Activated CD4-positive, alpha-beta T cell treated with anti-CD3 and anti-CD28 coated beads, Interleukin-2, amount 50 U/mL, for 24 hours (primary cell): Measurements from ENCODE around the gene TSPAN11.
"Not testable (repeated sequence)": the region's sequence is repeated elsewhere in the genome, so short reads cannot be mapped to it uniquely, and the experiment has no call there.

Experiments used
- DNase-seq, 2 donors: peaks; one replicate each; pipeline ENCODE4 v3.0.0-alpha.2; 2020; ENCODE audit warnings: low read depth in 1 of 2, low spot score in 1 of 2

The TSPAN11 gene

DNA sequence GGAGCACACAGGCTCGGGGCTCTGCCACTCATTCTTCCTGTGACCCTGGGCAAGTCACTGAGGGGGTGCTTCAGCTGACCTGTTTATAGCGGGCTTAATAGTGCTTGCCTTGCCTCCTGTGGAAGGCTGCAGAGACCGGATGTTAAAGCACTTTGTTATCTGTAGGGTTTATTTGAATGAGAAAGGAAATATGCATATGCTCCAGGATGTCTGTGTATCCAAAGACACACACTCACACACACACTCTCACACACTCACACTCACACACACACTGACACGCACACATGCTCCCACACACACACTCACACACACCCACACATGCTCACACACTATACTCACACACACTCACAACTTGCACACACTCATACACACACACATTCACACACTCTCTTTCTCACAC is 91.0 kb downstream of the TSPAN11 start:
- no peak for DNase-seq

DNA sequence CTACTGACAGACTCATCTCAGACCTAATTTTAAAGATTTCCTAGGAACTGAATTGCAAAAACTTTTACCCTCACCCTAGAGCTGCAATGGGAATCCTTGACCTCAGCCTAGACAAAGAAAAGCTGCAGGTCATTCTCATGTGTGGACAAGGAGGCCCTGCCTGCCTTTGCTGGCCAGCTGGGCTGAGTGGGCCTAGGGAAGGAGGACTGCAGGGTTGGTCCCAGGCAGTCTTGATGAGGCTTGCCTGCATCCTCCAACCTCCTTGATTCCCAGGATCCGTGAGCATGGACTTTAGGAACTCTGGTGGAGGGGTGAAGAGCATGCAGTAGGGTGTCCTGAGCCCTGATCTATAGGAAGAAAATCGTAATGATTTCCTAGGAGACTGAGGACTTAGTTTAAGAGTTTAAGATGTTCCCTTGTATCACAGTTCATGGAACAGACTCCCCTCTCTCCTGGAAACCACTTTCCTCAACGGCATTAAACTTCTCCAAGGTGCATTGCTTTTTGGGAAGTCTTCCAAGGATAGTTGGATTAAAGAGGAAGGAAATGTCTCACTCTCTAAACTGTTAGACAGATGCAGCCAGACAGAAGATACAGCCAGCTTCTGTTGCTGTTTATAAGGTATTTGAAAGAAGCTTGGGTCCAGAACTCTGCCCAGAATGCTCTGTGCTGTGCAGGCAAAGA is 91.7 kb downstream of the TSPAN11 start:
- DNase-seq, result no peak

DNA sequence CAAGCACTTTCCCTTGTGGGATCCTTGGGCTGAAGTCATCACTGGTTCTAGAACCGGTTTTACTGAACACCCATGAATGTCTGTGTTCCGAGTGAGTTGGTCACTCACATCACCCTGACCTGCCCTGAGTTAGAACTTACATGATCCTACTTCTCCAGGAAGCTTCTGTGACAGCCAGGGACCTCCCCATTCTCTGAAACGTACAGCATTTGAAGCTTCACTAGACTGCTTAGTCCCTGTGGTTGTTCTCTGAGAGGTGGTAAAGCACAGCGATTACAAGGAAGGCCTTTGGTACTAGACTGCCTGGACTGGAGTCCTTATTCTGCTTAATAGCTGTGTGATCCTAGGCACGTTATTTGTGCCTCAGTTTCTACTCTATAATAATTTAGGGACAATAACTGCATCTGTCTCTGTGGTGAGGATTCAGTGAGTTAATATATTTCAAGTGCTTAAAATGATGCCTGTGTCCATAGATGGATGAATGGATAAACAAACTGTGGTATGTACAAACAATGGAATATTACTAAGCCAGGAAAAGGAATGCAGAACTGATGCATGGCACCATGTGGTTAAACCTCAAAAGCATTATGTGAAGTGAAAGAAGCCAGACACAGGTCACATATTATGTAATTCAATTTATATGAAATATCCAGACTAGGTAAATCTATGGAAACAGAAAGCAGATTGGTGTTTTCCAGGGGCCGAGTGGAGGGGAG is 92.4 kb downstream of the TSPAN11 start:
- no peak for DNase-seq

DNA sequence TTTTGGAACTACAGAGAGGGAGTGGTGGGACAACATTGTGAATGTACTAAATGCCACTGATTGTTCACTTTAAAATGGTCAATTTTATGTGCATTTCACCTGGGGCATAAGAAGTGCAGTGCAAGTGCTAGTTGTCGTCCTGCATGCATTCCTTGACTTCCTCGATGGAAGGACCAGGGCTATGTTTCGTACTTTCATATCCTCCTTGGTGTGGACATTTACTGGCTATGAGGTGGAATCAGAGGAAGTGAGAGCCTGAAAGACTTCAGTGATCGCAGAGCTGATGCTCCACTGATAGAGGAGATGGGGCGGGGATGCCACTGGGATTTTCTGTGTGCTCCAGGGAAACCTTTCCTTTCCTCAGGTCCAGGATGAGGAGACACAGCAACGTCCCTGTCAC is 93.0 kb downstream of the TSPAN11 start:
- no peak for DNase-seq

DNA sequence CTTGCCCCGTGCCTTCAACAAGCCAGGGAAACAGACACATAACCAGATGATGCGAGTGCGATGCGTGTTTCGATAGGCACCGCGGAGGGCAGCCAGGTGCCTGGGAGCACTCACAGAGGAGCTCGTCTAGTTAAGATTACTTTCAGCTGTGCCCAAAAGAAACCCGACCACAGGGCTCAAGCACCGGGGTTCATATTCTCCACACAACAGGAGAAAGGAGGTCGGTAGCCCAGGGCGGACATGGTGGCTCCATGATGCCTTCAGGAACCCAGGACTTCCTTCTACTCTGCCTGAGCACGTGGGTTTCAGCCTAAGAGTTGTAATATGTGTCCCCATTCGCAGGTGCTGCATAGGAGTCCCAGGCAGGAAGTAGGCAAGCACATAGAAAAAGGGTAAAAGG is 93.4 kb downstream of the TSPAN11 start:
- no peak for DNase-seq

DNA sequence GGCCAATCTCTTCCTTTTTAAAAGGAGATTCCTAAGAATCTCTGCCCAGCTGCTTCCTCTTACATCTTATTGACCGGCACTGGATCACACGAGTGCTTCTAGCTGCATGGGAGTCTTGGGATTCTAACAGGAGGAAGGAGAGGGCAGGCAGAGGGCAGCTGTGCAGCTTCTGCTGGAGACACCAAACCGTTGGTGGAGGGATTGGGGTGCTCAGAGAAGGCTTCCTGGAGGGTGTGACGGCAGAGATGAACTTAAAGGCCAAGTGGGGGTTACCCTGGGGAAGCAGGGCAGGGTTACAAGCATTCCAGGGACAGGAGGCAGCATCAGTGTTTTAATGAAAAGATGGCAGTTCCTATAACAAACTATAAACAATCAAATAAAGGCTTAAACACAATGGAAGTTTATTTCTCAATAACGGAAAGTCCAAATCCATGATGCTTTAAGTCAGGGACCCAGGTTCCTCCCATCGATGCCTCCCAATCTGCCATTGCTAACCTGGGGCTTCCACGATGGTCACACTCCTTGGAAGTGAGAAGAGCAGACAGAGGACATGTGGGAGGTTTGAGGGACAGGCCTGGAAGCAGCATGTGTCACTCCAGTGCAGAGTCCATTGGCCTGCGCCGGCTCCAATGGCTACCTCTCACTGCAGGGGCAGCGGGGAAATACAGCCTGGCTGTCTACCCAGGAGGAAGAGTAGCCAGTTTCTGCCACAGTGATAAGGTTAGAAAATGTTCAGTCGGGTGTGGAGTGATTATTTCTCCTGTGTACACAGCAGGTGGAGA is 94.0 kb downstream of the TSPAN11 start:
- DNase-seq, result no peak

DNA sequence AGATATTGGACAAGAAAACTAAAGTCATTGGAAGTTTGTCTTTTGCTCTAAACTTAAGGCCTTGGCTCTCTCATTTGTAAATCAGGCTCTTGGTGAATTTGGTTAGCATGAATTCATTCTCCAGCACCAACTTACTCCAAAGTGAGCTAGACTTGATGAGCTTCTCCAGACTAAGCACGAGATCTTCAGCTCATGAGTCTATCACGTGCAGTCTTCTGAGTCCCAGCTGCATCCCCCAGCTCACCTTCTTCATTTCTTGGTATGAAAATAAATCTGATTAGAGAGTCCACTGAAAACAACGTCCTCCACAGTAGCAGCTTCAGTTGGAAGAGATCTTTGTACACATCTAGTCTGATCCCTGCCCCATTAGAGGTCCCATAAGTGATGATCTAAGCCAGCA is 94.6 kb downstream of the TSPAN11 start:
- DNase-seq, result no peak

DNA sequence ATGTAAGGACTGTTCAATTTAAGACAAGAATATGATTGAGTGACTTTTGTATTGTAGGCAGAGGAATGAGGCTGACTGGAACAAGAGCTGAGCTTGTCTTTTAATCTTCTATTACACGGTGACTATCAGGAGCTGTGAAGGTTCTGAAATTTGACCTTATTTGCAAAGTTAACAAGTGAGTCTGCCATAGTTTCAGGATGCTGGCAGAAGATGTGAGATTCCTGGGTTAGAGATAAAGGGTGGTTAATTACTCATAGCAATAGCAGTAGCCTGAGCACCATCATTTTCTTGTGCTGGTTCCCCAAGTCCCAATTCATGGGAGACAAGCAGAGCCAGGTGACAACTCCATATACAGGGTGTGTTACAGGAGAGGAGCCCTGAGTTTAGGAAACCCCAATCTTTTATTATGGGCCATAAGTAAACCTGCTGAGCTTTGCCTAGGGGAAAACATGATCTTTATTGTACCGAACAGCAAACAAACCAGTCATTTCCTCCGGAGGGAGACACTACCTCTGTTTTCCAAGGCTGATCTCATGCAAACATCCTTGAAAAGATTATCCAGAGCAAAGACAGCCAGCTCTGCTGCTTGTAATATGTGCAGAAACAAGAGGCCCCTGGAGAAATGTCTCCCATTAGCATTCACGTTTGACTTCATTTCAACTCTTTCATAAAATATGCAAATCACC is 95.4 kb downstream of the TSPAN11 start:
- no peak for DNase-seq

DNA sequence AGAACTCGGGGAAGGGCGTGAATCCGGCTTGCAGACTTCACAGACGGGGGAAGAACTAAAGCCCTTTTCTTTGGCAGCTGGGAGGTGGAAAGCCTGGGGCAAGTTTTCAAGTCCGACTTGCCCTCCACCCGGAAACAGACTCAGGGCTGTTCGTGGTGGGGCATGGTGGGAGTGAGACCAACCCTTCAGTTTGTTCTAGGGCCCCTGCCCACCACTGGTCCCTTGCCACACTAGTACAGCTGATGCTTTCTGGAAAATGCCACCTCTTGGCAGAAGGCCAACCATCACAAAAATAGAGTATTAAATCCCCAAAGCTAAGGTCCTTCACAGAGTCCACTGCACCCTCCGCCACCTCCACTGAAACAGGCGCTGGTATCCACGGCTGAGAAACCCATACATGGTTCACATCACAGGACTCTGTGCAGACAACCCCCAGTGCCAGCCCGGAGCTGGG is 96.8 kb downstream of the TSPAN11 start:
- DNase-seq, result no peak

DNA sequence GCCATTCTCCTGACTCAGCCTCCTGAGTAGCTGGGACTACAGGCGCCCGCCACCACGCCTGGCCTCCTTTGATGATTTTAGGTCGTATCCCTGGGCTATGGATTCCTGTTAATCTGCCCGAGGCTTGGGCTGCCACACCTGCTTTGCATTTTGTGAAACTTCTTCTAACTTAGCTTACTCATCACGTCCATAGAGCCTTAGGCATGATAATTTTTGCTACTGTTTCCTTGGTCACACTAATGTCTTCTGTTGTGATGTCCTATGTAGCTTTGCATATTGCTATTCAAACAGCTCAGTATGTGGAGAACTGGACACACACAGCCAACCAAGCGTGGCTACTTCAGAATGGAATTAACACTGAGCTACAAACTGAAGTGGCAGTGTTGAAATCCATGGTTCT is 99.7 kb downstream of the TSPAN11 start:
- DNase-seq, result no peak

DNA sequence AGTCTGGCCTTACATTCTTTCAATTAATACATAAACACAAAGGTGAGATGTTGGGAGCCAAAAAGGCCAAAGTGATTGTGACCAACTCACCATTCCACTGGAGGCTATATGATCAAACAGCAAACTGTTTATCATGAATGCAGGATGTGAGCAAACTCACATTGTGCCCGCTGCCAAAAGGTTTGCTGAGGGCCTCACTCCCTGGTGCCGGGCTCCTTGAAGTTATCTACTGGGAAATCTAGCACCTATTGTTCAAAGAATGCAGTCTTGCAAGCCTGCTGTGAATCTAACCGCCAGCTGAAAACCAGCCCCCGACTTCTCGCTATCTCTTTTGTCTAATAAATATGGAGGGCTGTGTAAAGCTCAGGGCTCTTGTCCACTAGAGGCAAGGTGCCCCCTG is 100.5 kb downstream of the TSPAN11 start:
- not testable (repeated sequence) for DNase-seq

DNA sequence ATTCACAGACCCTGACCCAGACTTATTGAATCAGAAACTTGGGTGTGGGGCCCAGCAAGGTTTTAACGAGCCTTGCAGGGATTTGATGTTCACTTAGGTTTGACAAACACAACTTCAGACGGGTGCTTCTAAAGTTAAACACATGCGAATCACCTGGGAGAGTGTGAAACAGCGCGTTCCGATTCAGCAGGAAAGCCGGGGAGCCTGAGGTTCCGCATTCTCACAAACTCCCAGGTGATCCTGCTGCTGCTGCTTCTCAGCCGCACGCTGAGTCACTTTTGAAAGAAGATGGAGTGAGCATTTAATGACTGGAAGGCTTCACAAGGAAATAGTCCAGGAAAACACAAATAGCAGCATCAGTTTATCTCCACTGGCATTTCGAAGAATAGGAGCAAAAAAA is 102.9 kb downstream of the TSPAN11 start:
- no peak for DNase-seq

DNA sequence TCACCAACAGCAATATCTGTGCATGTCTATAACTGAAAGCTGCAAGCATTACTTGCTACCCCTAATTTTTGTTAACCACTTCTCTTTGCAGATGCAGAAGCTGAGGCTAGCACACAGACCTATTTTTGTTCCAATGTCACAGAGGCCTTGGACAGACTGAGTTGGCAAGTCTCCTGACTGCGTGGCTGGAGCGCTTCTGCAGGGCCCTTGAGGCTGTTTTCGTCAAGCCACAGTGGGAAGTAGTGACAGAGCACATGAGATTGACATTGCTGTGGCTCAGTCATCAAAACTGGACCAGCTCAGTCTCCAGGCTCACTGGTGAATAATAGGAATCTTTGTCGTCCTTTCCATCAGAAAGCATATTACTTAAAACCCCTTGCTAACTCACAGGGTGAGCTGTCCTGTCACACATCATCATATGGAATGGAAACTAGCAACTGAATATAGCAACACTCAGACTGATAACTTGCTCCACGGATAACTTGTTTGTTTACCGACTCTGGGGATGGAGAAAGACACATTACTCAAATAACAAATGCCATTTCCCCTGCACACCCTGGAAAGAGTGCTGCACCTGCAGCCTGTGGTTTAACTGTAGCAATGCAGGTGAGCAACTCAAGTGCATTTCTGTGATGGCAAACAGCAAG is 103.5 kb downstream of the TSPAN11 start:
- no peak for DNase-seq

DNA sequence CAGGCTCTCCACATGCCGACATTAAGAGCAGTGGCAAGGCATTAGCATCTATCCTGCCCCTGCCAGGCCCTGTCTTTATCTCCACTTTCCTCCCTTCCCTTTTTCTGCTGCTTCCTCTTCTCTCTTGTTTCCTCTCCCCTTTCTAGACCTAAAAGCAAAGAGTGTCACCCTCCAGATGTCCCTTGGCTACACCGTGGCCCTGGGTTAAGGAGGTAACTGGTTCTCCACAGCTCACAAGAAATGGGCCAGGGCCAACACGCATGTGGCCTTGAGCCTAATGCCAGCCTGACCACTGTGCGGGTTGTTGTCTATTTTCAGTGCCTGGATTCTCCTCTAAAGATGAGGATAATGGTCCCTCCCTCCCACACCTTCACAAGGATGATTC is 105.4 kb downstream of the TSPAN11 start:
- no peak for DNase-seq

DNA sequence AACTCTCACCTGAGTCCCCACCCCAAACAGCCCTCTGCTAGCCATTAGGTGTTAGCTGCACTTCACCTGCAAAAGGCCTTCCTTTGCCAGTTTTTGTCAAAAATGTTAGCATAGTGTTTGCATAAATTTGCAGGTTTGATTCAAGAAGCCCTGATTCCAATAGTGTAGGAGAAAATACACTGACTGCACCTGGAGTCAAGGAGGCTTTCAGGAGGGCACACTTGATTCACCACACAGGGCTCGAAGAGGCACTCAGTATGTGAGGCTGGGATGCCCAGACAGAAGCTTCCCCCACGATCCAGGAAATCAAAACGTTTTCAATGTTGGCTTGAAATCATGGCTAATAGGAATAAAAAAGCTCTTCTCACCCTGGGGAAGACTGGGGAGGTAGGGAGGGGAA is 106.6 kb downstream of the TSPAN11 start:
- DNase-seq, result no peak

DNA sequence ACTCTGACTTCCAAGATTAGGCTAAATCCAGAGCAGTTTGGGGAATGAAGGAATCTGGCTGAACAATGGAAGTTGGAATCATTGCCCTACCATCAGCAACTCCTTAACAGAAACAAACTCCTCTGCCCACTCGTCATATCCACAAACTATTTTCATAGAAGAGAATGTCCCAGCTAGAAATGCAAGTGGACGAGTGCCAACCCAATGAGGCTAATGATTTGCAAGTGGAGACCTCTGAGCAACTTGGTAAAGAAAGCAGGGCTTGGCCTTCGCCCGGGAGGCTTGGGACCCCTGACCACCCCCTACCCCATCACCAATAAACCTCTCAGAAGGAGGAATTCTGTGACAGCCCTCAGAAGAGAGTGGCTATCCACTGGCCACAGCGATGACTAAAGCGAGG is 107.1 kb downstream of the TSPAN11 start:
- no peak for DNase-seq

DNA sequence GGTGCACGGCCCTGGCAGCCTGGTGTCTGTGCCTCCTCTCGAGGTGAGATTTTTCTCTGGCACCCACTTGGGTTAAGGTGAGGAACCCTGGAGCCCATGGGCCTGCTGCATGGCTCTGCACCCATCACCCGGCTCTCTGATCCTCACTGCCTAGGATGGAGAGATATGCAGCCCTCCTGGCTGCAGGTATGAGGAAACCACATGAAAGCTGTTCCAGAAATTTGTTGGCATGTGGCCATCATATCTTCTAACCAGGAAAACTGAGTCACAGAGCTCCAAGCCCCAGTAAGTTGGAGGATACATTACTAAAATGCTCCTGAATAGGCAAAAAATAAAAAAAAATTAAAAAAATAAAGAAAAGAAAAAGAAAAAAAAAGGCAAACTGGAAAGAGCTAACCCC is 107.8 kb downstream of the TSPAN11 start:
- DNase-seq, result no peak

DNA sequence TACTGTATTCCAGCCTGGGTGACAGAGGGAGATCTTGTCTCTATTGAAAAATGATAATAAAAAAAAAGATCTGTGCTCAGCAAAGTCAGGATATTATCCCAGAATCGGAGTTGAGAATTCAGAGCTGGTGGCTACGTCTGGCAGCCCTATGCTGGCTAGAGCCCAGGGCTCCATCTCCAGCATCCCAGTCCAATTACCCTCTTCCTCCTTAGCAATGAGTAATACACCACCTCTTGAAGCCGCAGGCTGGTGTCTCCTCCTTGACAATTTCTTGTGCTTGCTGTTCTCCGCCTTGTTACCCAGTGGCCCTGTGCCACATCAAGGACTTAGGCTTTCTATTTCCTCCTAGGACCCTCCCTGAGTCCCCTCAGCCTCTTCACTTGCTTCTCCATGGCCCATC is 108.7 kb downstream of the TSPAN11 start:
- no peak for DNase-seq

DNA sequence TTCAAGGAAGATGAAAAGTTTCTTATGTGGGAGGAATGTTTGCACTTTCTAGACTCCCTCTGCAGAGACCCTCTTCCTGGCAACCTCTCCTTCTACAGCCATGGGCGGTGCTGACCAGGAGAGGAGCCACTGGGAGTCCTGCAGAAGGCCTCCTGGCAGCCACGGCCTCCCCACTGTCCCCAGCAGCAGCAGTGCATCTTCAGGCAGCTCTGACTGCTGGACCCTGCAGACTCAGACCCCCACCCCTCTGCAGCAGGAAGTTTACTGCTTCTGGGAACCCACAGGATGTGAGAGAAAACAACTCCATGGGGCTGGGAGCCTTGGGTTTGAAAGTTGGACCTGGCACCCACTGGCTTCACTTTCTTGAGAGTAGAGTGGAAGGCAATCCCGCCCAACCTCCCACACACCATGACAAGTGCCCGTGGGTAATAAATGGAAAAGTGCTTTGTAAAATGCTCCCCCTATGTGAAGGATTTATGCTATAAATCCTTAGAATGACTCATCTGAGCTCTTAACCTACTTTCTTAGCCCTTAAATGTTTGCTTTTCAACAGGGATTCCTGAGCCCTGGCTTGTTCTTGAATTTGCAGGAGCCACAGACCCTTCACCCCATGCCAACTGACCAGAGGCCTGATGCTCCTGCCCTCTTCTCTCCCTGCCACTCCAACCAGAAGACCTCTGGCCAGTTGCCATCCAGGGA is 109.6 kb downstream of the TSPAN11 start:
- DNase-seq, result no peak

DNA sequence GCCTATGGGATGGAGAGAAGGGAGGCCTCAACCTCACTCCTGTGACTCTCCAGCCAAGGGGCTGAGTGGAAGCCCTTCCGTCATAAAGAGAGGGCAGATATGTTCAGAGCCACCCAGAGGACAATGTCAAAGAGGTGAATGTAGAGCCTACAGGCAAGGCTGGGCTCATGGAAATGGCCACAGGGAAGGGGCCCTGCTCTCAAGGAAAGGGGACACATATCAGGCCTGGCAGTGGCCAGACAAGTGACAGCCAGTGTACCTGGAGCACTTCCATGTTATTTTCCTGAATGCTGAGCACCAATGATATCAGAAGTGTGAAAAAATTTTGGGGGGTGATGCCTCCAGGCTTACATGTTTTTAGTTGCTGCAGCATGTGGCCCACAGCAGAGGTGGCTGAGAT is 110.5 kb downstream of the TSPAN11 start:
- DNase-seq, result no peak

DNA sequence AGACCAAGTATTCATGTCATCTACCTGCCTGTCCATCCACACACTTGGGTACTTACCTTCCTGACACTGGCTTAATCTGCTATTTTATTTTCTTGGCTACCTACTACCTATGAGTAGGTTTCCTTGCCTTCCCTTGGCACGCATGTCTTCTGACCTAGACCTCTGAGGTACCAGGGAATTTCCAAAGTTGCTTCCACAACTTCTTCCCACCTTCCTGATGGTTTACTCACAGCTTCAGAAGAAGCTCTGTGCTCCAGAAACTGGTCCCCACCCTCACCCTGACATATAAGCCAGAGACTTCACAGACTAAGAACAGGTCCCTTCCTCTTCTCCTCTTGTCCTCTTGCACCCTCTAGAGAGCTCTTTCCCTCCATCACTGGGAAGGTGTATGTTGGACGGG is 111.4 kb downstream of the TSPAN11 start:
- no peak for DNase-seq
